ENCODE results near the gene CSRP2. TPM values are rescaled to one million over a fixed set of nuclear protein-coding genes. Genes with fewer than 3 reads are reported as not detected.

The CSRP2 gene
- total and polyA plus RNA-seq, 2 of the 13 experiments (the other 11 are each of a cell fraction or from before 2014, with no cell fraction given) = 7.2 to 8.0 TPM

GRCh38 chr12:76921100-76921471 lies 42.3 kb upstream of the CSRP2 start:
- FAIRE-seq = no peak
- intact Hi-C loops (cut with micrococcal nuclease; ENCODE audit: unreplicated experiment) (no loop called here), in situ Hi-C loops (cut with HindIII; ENCODE audit: extremely low pct_ligation_motif_present, low pct_unique_long_range_greater_than_20kb) (no loop called here)
- Histone ChIP-seq H3K9me3 (ENCODE audit: low read length) (no peaks in the 10 kb centered on the region), H3K9ac (ENCODE audit: insufficient read depth, low read depth, low read length) (no peak overlapping the region), H2AFZ (ENCODE audit: low read length) (no peak overlapping the region), H3K4me2 (ENCODE audit: low read depth, low read length) (no peak overlapping the region), H3K4me3 (replicated peaks in 1 of 3; ENCODE audit: insufficient read depth in 1 of 3, low read depth in 2 of 3, low read length in 3 of 3) (no peak overlapping the region), H3K27me3 (ENCODE audit: control insufficient read depth in 1 of 2, insufficient read depth in 2 of 2, low read length in 2 of 2) (peaks cover 0 to 1% of the 10 kb centered on the region in 2 experiments; a peak in 1 of 5 replicates), H3K4me1 (ENCODE audit: insufficient read depth, low read length) (no peaks in the 10 kb centered on the region), H3K79me2 (ENCODE audit: insufficient read depth, low read length) (no peaks in the 10 kb centered on the region), H4K20me1 (ENCODE audit: insufficient read depth, low read length) (no peaks in the 10 kb centered on the region), H3K27ac (ENCODE audit: extremely low read length, insufficient read depth, low read length) (no peak overlapping the region), H3K36me3 (replicated peaks in 1 of 2; ENCODE audit: control insufficient read depth in 1 of 2, insufficient read depth in 2 of 2, low read length in 2 of 2) (no peaks in the 10 kb centered on the region)
- no TSS peak for BruUV-seq (replicated peaks)
- no peak for DNase-seq (ENCODE audit: low spot score)
- POLR2A ChIA-PET = no interaction called here
- no peak for ATAC-seq
- WGBS (ENCODE audit: low lambda C conversion rate) = 0% methylated on average over 2 of the region's 2 CpGs
- CTCF ChIA-PET (ENCODE audit: low intra/inter-chr PET ratio, low total read pairs) = no interaction called here
- no peak for TF ChIP-seq ZNF841 (CRISPR knock-in tag; IDR thresholded peaks at IDR 0.05; ENCODE audit: borderline replicate concordance)
- no peak for TF ChIP-seq USF2 (IDR thresholded peaks at IDR 0.05; ENCODE audit: low read depth, low read length)
- TF ChIP-seq USF2 (CRISPR knock-in tag; IDR thresholded peaks at IDR 0.05; ENCODE audit: borderline replicate concordance) = no peak
- no peak for TF ChIP-seq U2AF1 (optimal IDR thresholded peaks at IDR 0.05; ENCODE audit: low read depth, low read length)
- no peak for TF ChIP-seq AHDC1 (CRISPR knock-in tag; IDR thresholded peaks at IDR 0.05; ENCODE audit: borderline replicate concordance)
- TF ChIP-seq ARNT2 (CRISPR knock-in tag; IDR thresholded peaks at IDR 0.05; ENCODE audit: low read depth) = no peak
- no peak for TF ChIP-seq PAXIP1 (CRISPR knock-in tag; conservative IDR thresholded peaks at IDR 0.05)
- TF ChIP-seq CAMTA2 (CRISPR knock-in tag; IDR thresholded peaks at IDR 0.05; ENCODE audit: borderline replicate concordance) = no peak
- no peak for TF ChIP-seq ZNF432 (CRISPR knock-in tag; IDR thresholded peaks at IDR 0.05; ENCODE audit: borderline replicate concordance)
- no peak for TF ChIP-seq ZSCAN31 (CRISPR knock-in tag; IDR thresholded peaks at IDR 0.05; ENCODE audit: low read depth)
- no peak for TF ChIP-seq ZNF776 (CRISPR knock-in tag; IDR thresholded peaks at IDR 0.05)
- no peak for TF ChIP-seq ZNF546 (CRISPR knock-in tag; conservative IDR thresholded peaks at IDR 0.05)
- no peak for TF ChIP-seq ZFAT (CRISPR knock-in tag; conservative IDR thresholded peaks at IDR 0.05)
- no peak for TF ChIP-seq RXRA (CRISPR knock-in tag; IDR thresholded peaks at IDR 0.05)

Measured in HepG2 (cell line).